Choroid plexus epithelial cell (primary cell): ENCODE data around the gene USH2A.

Experiments
- DNase-seq: peaks from one replicate; pipeline ENCODE4 v3.0.0-alpha.2; 2010; ENCODE audit warnings: low read depth
- H3K4me3 ChIP-seq: 2 replicates; pipeline ENCODE4 v1.5.1; 2011; ENCODE audit warnings: low read depth, mild to moderate bottlenecking, control low read depth, low read length, moderate library complexity
- CTCF ChIP-seq: conservative IDR thresholded peaks from 2 replicates; pipeline ENCODE4 v1.5.1; 2011; ENCODE audit warnings: low read depth, mild to moderate bottlenecking, control low read depth, inconsistent platforms, low read length, moderate library complexity

The USH2A gene

GRCh38 chr1:216422821-216423520 lies at the start of gene USH2A:
Gene USH2A, minus strand, starts transcription at chr1:216423448. Its CDS starts 1,112 bp downstream, at chr1:216422336.
- no peak within 1 kb of the TSS for H3K4me3 ChIP-seq
- TF ChIP-seq CTCF = no peak
- no peak for DNase-seq

GRCh38 chr1:216466162-216466801 lies 43.0 kb upstream of the USH2A start:
- H3K4me3 ChIP-seq = no peak overlapping the region
- TF ChIP-seq CTCF = no peak
- no peak for DNase-seq

- no peak for TF ChIP-seq CTCF
- DNase-seq = peak; percentile 93
- H3K4me3 ChIP-seq = no peak overlapping the region
Observed at GRCh38 chr1:216464489-216464888, 41.2 kb upstream of the USH2A start.

- DNase-seq = peak; percentile 78
- no peak overlapping the region for H3K4me3 ChIP-seq
- TF ChIP-seq CTCF = no peak
Observed at GRCh38 chr1:216462066-216462775, 39.0 kb upstream of the USH2A start.

GRCh38 chr1:216461466-216461865 lies 38.2 kb upstream of the USH2A start:
- TF ChIP-seq CTCF = no peak

GRCh38 chr1:216459651-216460207 lies 36.5 kb upstream of the USH2A start:
- no peak for TF ChIP-seq CTCF
- DNase-seq = no peak

More at GRCh38 chr1:216461466-216461865, 38.2 kb upstream of the USH2A start:
- H3K4me3 ChIP-seq = no peak overlapping the region
- DNase-seq = peak; percentile 64

More at GRCh38 chr1:216459651-216460207, 36.5 kb upstream of the USH2A start:
- H3K4me3 ChIP-seq = no peak overlapping the region
